SW480 (cell line): ENCODE data around the gene KRTAP21-2.
"Not testable (repeated sequence)": the region's sequence is repeated elsewhere in the genome, so short reads cannot be mapped to it uniquely, and the experiment has no call there.

ENCODE experiments used
- DNase-seq: peaks from one replicate; pipeline ENCODE4 v3.0.0-alpha.2; 2016; ENCODE audit warnings: low spot score

The KRTAP21-2 gene

GRCh38 chr21:30747159-30747558 lies at the start of gene KRTAP21-2:
Gene KRTAP21-2, minus strand, starts transcription at chr21:30747259. Its CDS starts 57 bp downstream, at chr21:30747202.
- no peak for DNase-seq

DNA sequence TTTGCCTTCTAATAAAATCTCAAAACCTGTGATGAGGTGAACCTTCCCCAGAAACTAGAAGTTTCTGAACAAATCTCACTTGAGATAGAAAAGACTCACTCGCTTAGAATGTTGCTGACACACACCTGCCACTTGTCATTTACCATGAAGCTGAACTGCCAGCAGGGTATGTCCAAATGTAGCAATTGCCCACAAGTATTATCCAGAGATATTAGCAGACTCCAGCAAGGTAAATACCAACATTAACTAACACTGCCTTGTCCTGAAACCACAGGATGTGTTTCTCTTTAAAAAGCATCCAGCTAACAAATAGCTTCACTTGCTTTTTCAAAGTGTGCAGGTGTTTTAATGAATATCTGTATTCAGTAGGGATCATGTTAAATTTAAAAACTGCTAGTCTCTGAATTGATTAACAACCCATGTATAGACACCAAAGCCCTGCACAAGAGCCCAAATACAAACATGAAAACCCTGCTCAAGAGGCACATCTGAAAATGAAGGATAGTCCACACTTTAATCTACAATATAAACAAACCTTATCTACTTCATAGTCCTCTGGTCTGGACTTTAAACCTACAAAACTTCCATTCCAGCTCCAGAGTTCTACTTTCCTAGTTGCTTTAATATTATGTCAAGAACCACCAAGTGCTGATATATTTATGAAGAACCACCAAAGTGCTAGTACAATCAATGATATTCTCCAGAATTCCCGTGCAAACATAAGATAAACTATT lies 46.7 kb upstream of the KRTAP21-2 start:
- no peak for DNase-seq

DNA sequence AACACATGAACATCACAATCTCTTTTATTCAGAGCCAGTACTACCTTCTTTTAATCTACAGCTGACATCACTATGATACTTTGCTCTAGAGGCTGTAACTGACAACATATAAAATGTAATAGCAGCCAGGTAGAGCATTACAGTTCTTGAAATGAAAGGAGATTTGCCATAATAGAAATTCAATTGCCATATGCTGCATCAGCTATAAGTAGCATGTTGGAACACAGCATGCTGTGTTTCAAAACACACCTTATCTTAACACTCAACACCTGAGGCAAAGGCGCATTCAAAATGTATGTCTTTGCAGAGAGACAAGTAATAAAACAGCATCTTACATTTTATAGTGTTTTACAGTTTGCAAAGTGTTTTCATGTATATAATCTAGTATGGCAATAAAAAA lies 32.2 kb upstream of the KRTAP21-2 start:
- DNase-seq = no peak

DNA sequence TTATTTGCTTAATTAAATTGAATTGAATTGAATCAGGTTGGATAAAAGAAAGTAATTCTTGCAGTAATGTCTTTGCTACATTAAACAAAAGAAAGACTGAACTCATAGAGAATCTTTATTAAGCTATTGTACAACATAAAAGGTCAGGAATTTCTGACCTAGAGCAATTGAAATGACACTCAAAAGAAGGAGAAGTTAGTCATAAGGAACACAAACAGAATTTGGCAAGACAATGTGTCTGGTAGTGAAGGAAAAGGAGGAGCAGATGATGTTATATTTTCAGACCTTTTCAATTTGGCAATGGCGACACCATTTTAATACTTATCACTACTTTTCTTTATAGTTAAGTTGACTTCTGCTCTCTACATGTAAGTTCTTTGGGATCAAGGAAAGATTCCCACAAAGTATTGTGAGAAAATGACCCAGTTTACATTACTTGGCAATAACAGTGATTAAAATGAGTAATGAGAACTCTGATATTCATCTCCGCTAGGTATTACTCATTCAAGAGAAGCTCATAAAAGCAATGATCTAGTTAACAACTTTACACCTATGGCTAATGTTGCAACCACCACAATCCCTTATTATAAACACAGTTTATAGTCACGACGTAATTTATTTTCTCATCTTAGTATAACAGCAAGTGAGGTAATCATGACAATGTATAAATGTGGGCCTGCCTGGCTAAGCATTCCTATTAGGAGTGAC lies 22.8 kb upstream of the KRTAP21-2 start:
- no peak for DNase-seq

GRCh38 chr21:30760776-30761175 lies 13.7 kb upstream of the KRTAP21-2 start:
- no peak for DNase-seq

- DNase-seq = no peak
Observed at GRCh38 chr21:30758306-30758705, 11.2 kb upstream of the KRTAP21-2 start.

GRCh38 chr21:30755328-30755727 lies 8.3 kb upstream of the KRTAP21-2 start, which contains the start of gene KRTAP21-1:
Gene KRTAP21-1, minus strand, starts transcription at chr21:30755428. Its CDS starts 50 bp downstream, at chr21:30755378.
- DNase-seq = not testable (repeated sequence)

DNA sequence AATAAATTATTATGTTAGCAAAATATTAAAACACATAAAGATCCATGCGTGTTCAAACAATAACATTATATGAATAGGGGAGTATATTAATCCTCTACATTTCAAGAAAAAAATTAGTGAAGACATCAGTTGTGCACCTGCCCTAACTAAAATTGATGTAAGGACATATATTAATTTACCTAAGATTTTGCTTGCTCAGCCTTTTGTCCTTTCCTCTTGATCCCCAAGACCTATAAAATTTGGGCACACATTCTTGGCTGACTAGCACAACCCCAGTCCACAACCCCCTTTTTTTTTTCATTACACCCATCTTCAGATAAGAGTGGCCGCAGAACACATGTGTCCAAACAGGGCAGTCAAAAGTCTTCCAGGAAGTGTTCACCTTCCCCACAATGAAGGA lies 6.6 kb downstream of the KRTAP21-2 start:
- no peak for DNase-seq

GRCh38 chr21:30733026-30733425 lies 14.0 kb downstream of the KRTAP21-2 start:
- DNase-seq = peak; percentile 32

GRCh38 chr21:30726726-30727125 lies 20.3 kb downstream of the KRTAP21-2 start:
- no peak for DNase-seq

DNA sequence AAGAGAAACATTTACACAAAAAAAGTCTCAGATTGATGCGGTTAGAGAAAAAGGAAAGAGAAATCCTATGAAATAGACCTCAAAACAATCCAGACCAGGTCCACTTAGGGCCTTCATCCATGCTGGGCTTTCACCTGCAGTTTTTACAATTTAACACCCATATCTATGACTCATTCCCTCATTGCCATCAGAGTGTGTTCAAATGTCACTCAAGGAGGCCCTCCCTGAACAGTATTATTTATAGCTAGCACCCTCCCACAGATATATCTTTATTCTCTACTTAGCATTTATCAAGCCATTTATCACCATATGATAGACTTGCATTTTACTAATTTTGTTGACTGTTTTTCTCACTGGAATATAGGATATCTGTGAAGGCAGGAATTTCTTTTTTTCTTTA lies 27.7 kb downstream of the KRTAP21-2 start:
- peak; percentile 74 for DNase-seq

- DNase-seq = peak; percentile 68
Observed at GRCh38 chr21:30718239-30718909, 28.7 kb downstream of the KRTAP21-2 start, which contains the start of gene KRTAP21-3. Gene KRTAP21-3, minus strand, starts transcription at chr21:30718777. Its CDS starts 18 bp downstream, at chr21:30718759.

- no peak for DNase-seq
Observed at GRCh38 chr21:30717105-30717504, 30.0 kb downstream of the KRTAP21-2 start.

DNA sequence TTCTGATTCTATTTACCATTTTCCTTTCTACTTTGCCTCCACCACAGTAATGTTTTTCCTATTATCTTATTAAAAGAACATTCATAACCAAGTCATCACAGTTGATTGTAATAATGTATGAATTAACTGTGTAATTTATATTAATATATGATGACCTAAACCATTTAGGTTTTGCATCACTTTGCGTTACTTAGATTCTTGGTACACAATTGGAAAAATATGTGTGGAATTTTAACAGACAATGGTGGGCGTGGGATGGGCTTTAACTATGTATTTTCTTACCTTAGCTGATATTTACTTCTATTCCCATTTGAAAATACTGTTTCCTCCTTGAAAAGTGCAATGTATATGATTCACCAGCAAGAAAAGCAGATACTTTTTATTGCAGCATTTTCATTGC lies 32.1 kb downstream of the KRTAP21-2 start:
- DNase-seq = no peak

- no peak for DNase-seq
Observed at GRCh38 chr21:30714456-30714855, 32.6 kb downstream of the KRTAP21-2 start.

- DNase-seq = no peak
Observed at GRCh38 chr21:30713766-30714165, 33.3 kb downstream of the KRTAP21-2 start.

- no peak for DNase-seq
Observed at GRCh38 chr21:30710499-30710898, 36.6 kb downstream of the KRTAP21-2 start.

DNA sequence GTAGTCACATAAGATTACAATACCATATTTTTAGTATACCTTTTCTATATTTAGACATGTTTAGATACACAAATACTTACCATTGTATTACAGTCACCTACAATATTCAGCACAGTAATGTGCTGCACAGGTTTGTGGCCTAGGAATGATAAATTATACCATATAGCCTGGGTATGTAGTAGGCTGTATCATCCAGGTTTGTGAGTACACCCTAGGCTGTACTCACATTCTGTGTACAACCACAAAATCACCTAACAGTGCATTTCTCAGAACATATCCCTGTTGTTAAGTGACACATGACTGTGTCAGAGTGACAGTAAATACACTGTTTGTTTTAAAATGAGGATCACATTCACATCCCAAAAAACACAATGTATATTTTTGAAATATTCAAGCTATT lies 39.6 kb downstream of the KRTAP21-2 start:
- no peak for DNase-seq
